Right lobe of liver (tissue), 4 donors: ENCODE measurements around the gene GLP2R.

Experiments
- CTCF ChIP-seq, 4 donors: fragments of 200-600 bp in 3 of 4; fragments of 450-650 bp in 1 of 4; IDR thresholded peaks; one replicate each; pipeline versions ENCODE4 v1.5.1 to v1.8.0; 2016 to 2022; ENCODE audit warnings: antibody characterized with exemption in 4 of 4, mild to moderate bottlenecking in 2 of 4
- POLR2A ChIP-seq: fragments of 450-650 bp; IDR thresholded peaks from one replicate; pipeline ENCODE4 v1.6.1; 2017; ENCODE audit warnings: antibody characterized with exemption, mild to moderate bottlenecking
- donor health status: DM: no; HTN: no; CAD: no.
- donor health status: DM: no; HTN: no; CAD: no.
- donor health status: DM: no; HTN: yes; CAD: no.

- no peak for TF ChIP-seq CTCF (IDR thresholded peaks at IDR 0.05)
- TF ChIP-seq POLR2A, result no peak
Measured at GRCh38 chr17:9854255-9854654, 28.5 kb downstream of the GLP2R start.
